Ishikawa (cell line): Measurements from ENCODE around the gene ENPP5.

Experiments used
- EGR1 ChIP-seq: IDR thresholded peaks from 2 replicates; pipeline ENCODE4 v1.6.1; 2012
- RAD21 ChIP-seq: IDR thresholded peaks from 2 replicates; pipeline ENCODE4 v1.6.1; 2012; ENCODE audit warnings: low read depth
- REST ChIP-seq: IDR thresholded peaks from 2 replicates; pipeline ENCODE4 v1.6.1; 2012; ENCODE audit warnings: low read depth, mild to moderate bottlenecking

DNA sequence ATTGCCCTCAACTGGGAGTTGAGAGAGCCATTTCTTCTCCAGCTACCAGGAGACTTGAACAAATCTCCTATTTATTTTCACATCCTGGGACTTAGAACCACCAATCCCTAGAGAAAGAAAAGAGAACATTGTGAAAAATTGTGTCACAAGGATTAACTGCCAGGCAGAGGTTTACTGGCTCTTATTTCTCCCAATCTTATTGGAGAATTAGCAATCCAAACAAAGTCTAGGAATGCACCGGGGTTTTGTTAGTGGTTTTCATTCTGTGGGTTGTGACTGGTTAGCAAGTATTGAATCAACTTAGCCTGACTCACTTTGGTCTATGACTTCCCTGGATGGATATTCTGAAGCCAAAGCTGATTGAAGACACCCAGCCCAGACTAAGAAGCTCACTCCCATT is 21.2 kb upstream of the ENPP5 start:
- TF ChIP-seq EGR1 (no peak), RAD21 (no peak), REST (no peak)
